OCI-LY1 (cell line): Measurements from ENCODE around the gene SLC28A1.

Source experiments
- CTCF ChIP-seq: fragments of 200-600 bp; sonication (generic), shearing (Covaris generic); IDR thresholded peaks from 2 replicates; pipeline ENCODE4 v1.5.1; 2017; ENCODE audit warnings: mild to moderate bottlenecking, antibody characterized with exemption, low read length, moderate library complexity, mixed read lengths
- EZH2 ChIP-seq: fragments of 200-600 bp; sonication (generic), shearing (Covaris generic); IDR thresholded peaks from 2 replicates; pipeline ENCODE4 v1.8.0; 2017; ENCODE audit warnings: borderline replicate concordance, mixed run types, mild to moderate bottlenecking, antibody characterized with exemption, low read length, moderate library complexity, mixed read lengths

GRCh38 chr15:84910928-84911623 lies 26.6 kb downstream of the SLC28A1 start:
- TF ChIP-seq CTCF (no peak), EZH2 (no peak)
